GM12878 (cell line): ENCODE measurements around the gene CTIF. TPM values are rescaled to one million over a fixed set of nuclear protein-coding genes. Genes with fewer than 3 reads are reported as not detected.

Experiments
- ASH2L ChIP-seq: fragments of 300-600, 200-600 bp; sonication (generic); IDR thresholded peaks from 2 replicates; pipeline ENCODE4 v1.6.1; 2017; ENCODE audit warnings: low read depth, mild to moderate bottlenecking, borderline replicate concordance
- ATF2 ChIP-seq: IDR thresholded peaks from 2 replicates; pipeline ENCODE4 v1.6.1; 2012; ENCODE audit warnings: low read length, inconsistent platforms
- BACH1 ChIP-seq: fragments of 450-650 bp; IDR thresholded peaks from 2 replicates; pipeline ENCODE4 v1.6.1; 2017; ENCODE audit warnings: mild to moderate bottlenecking, borderline replicate concordance
- BCL11A ChIP-seq: IDR thresholded peaks from 2 replicates; pipeline ENCODE4 v1.6.1; 2011; ENCODE audit warnings: low read depth, low read length
- ESRRA ChIP-seq: IDR thresholded peaks from 2 replicates; pipeline ENCODE4 v1.6.1; 2012; ENCODE audit warnings: mild to moderate bottlenecking, low read length, improper control_type of control experiment
- FOS ChIP-seq: IDR thresholded peaks from 3 replicates; pipeline ENCODE4 v1.6.1; 2011; ENCODE audit warnings: borderline replicate concordance; ENCODE audit not compliant: insufficient read length; ENCODE audit errors: extremely low read depth
- GABPA ChIP-seq: IDR thresholded peaks from 2 replicates; pipeline ENCODE4 v1.6.1; 2014; ENCODE audit warnings: antibody characterized with exemption, low read depth, mild to moderate bottlenecking, inconsistent platforms
- MTA3 ChIP-seq: IDR thresholded peaks from 2 replicates; pipeline ENCODE4 v1.6.1; 2012; ENCODE audit warnings: low read length, inconsistent platforms, borderline replicate concordance
- NR2C2 ChIP-seq: IDR thresholded peaks from 2 replicates; pipeline ENCODE4 v1.6.1; 2011; ENCODE audit warnings: borderline replicate concordance, low read depth; ENCODE audit not compliant: control insufficient read depth, insufficient read length
- NR2F1 ChIP-seq: fragments of 450-650 bp; conservative IDR thresholded peaks from 2 replicates; pipeline ENCODE4 v1.6.1; 2017; ENCODE audit warnings: mild to moderate bottlenecking
- RB1 ChIP-seq: fragments of 450-650 bp; formaldehyde crosslinking; IDR thresholded peaks from 2 replicates; pipeline ENCODE4 v1.6.1; 2017; ENCODE audit warnings: mild to moderate bottlenecking, borderline replicate concordance
- RBBP5 ChIP-seq: fragments of 200-600 bp; sonication (generic); conservative IDR thresholded peaks from 2 replicates; pipeline ENCODE4 v1.6.1; 2016
- SIX5 ChIP-seq: IDR thresholded peaks from 2 replicates; pipeline ENCODE4 v1.6.1; 2011; ENCODE audit warnings: mild to moderate bottlenecking, low read depth, low read length, moderate library complexity; ENCODE audit not compliant: severe bottlenecking
- SRF ChIP-seq, 2 experiments: IDR thresholded peaks; 2 replicates each; pipeline ENCODE4 v1.6.1; 2011; ENCODE audit warnings: low read depth in 2 of 2, low read length in 2 of 2, mild to moderate bottlenecking in 1 of 2, moderate library complexity in 1 of 2
- SUPT20H ChIP-seq: IDR thresholded peaks from 2 replicates; pipeline ENCODE4 v1.6.1; 2011; ENCODE audit warnings: low read depth, mild to moderate bottlenecking, low read length, moderate library complexity, borderline replicate concordance; ENCODE audit not compliant: control insufficient read depth
- TCF3 ChIP-seq: IDR thresholded peaks from 2 replicates; pipeline ENCODE4 v1.6.1; 2012; ENCODE audit warnings: low read depth, mild to moderate bottlenecking, low read length, borderline replicate concordance; ENCODE audit not compliant: insufficient read depth
- TCF7 ChIP-seq: IDR thresholded peaks from 2 replicates; pipeline ENCODE4 v1.6.1; 2014; ENCODE audit warnings: antibody characterized with exemption, borderline replicate concordance
- YBX1 ChIP-seq: fragments of 450-650 bp; IDR thresholded peaks from 2 replicates; pipeline ENCODE4 v1.6.1; 2016; ENCODE audit warnings: antibody characterized with exemption
- ZNF24 ChIP-seq: fragments of 450-650 bp; IDR thresholded peaks from 2 replicates; pipeline ENCODE4 v1.6.1; 2017; ENCODE audit warnings: antibody characterized with exemption, mild to moderate bottlenecking
- polyA plus RNA-seq, 11 experiments: library from polyadenylated mRNA; depleted of rRNA in 4 of 11; unstranded in 6 of 11; stranded (reverse) in 5 of 11; fragments of >200 nt; fragmentation: Nextera tagmentation in 4 of 11; fragmentation: Illumina TruSeq in 1 of 11; extraction: Ambion mirVana in 4 of 11; extraction: Trizol in 1 of 11; gene quantifications; 1 replicate in 1 of 11; 2 replicates in 10 of 11; pipeline versions ENCODE4 v1.2.1 to v1.2.3, GENCODE V29; 2011 to 2016; ENCODE audit warnings: inconsistent platforms in 2 of 11, missing spikeins in 2 of 11, low read depth in 1 of 11
- total RNA-seq, 4 experiments: library from RNA; depleted of rRNA in 3 of 4; stranded (reverse); fragments of >200 nt in 3 of 4; fragmentation: Illumina TruSeq in 1 of 4; extraction: Trizol in 1 of 4; gene quantifications; 2 replicates each; pipeline versions ENCODE4 v1.2.1 to v1.2.3, GENCODE V29; 2013 to 2021
- TF ChIP-seq, protein P1 (sequence below): fragments of 450-650 bp; IDR thresholded peaks from 2 replicates; pipeline ENCODE4 v1.6.1; 2018; ENCODE audit warnings: mild to moderate bottlenecking, low read depth, moderate library complexity; ENCODE audit not compliant: partially characterized antibody
- TF ChIP-seq, protein P2 (sequence below): IDR thresholded peaks from 2 replicates; pipeline ENCODE4 v1.6.1; 2012; ENCODE audit warnings: mild to moderate bottlenecking, low read depth, low read length
- TF ChIP-seq, protein P3 (sequence below): fragments of 150-350 bp; IDR thresholded peaks from 2 replicates; pipeline ENCODE4 v1.6.1; 2014; ENCODE audit warnings: mild to moderate bottlenecking, low read depth, low read length

The CTIF gene
- total and polyA plus RNA-seq, 10 of the 15 experiments (the other 5 are each of a cell fraction or from before 2014, with no cell fraction given), result 0.06 to 11.6 (median 2.5) TPM

GRCh38 chr18:48785091-48785614 lies 246.3 kb downstream of the CTIF start (continued):
- TF ChIP-seq GABPA, result no peak
- TF ChIP-seq, protein P1, sequence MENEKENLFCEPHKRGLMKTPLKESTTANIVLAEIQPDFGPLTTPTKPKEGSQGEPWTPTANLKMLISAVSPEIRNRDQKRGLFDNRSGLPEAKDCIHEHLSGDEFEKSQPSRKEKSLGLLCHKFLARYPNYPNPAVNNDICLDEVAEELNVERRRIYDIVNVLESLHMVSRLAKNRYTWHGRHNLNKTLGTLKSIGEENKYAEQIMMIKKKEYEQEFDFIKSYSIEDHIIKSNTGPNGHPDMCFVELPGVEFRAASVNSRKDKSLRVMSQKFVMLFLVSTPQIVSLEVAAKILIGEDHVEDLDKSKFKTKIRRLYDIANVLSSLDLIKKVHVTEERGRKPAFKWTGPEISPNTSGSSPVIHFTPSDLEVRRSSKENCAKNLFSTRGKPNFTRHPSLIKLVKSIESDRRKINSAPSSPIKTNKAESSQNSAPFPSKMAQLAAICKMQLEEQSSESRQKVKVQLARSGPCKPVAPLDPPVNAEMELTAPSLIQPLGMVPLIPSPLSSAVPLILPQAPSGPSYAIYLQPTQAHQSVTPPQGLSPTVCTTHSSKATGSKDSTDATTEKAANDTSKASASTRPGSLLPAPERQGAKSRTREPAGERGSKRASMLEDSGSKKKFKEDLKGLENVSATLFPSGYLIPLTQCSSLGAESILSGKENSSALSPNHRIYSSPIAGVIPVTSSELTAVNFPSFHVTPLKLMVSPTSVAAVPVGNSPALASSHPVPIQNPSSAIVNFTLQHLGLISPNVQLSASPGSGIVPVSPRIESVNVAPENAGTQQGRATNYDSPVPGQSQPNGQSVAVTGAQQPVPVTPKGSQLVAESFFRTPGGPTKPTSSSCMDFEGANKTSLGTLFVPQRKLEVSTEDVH, result peak; percentile 30
- no peak; the same call in 1 of the 2 replicates for TF ChIP-seq RB1
- TF ChIP-seq, protein P2, sequence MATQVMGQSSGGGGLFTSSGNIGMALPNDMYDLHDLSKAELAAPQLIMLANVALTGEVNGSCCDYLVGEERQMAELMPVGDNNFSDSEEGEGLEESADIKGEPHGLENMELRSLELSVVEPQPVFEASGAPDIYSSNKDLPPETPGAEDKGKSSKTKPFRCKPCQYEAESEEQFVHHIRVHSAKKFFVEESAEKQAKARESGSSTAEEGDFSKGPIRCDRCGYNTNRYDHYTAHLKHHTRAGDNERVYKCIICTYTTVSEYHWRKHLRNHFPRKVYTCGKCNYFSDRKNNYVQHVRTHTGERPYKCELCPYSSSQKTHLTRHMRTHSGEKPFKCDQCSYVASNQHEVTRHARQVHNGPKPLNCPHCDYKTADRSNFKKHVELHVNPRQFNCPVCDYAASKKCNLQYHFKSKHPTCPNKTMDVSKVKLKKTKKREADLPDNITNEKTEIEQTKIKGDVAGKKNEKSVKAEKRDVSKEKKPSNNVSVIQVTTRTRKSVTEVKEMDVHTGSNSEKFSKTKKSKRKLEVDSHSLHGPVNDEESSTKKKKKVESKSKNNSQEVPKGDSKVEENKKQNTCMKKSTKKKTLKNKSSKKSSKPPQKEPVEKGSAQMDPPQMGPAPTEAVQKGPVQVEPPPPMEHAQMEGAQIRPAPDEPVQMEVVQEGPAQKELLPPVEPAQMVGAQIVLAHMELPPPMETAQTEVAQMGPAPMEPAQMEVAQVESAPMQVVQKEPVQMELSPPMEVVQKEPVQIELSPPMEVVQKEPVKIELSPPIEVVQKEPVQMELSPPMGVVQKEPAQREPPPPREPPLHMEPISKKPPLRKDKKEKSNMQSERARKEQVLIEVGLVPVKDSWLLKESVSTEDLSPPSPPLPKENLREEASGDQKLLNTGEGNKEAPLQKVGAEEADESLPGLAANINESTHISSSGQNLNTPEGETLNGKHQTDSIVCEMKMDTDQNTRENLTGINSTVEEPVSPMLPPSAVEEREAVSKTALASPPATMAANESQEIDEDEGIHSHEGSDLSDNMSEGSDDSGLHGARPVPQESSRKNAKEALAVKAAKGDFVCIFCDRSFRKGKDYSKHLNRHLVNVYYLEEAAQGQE, result 0 out of 2 replicates have a peak, but pooled peaks have one; percentile 42
- peak; percentile 75; the same call in 1 of the 2 replicates for TF ChIP-seq BACH1
- TF ChIP-seq SIX5, result no peak
- TF ChIP-seq ZNF24, result peak; percentile 72
- peak; percentile 93; the same call in 1 of the 2 replicates for TF ChIP-seq MTA3
- 0 out of 2 replicates have a peak, but pooled peaks have one; percentile 39 for TF ChIP-seq TCF3
- no peak for TF ChIP-seq TCF7
- TF ChIP-seq FOS, result no peak
- TF ChIP-seq BCL11A, result peak; percentile 86
- peak; percentile 82 for TF ChIP-seq NR2F1
- no peak for TF ChIP-seq ESRRA
- 0 out of 2 replicates have a peak, but pooled peaks have one; percentile 32 for TF ChIP-seq YBX1
- TF ChIP-seq RBBP5, result no peak
- TF ChIP-seq, protein P3, sequence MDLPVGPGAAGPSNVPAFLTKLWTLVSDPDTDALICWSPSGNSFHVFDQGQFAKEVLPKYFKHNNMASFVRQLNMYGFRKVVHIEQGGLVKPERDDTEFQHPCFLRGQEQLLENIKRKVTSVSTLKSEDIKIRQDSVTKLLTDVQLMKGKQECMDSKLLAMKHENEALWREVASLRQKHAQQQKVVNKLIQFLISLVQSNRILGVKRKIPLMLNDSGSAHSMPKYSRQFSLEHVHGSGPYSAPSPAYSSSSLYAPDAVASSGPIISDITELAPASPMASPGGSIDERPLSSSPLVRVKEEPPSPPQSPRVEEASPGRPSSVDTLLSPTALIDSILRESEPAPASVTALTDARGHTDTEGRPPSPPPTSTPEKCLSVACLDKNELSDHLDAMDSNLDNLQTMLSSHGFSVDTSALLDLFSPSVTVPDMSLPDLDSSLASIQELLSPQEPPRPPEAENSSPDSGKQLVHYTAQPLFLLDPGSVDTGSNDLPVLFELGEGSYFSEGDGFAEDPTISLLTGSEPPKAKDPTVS, result 0 out of 2 replicates have a peak, but pooled peaks have one; percentile 39
- TF ChIP-seq SRF (IDR thresholded peaks at IDR 0.05; ENCODE audit: low read depth in 2 of 2, low read length in 2 of 2), result no peak
- no peak for TF ChIP-seq ASH2L
- no peak for TF ChIP-seq NR2C2
- no peak for TF ChIP-seq SUPT20H
- peak; percentile 94 for TF ChIP-seq ATF2
